ENCODE data around the gene UBASH3A.

The UBASH3A gene

GRCh38 chr21:42403611-42404231 is at the start of gene UBASH3A:
UBASH3A (plus strand) TSS chr21:42403902; CDS start chr21:42403946, 44 bp downstream.
- H3K4me1 Mint-ChIP-seq = peaks cover 27% of the 10 kb centered on the region
- no peaks in the 10 kb centered on the region for H3K9me3 Mint-ChIP-seq
- H3K36me3 Mint-ChIP-seq (ENCODE audit: low read depth) = no peaks in the 10 kb centered on the region
- no peak for DNase-seq
- peaks cover 9% of the 10 kb centered on the region for H3K27me3 Mint-ChIP-seq (ENCODE audit: low read depth, poor library complexity)
- no peak for TF ChIP-seq CTCF (IDR thresholded peaks at IDR 0.05)
- H3K4me3 Mint-ChIP-seq = no peak within 1 kb of the TSS
- H3K27ac Mint-ChIP-seq = no peak within 1 kb of the TSS

GRCh38 chr21:42356046-42356445 is 47.7 kb upstream of the UBASH3A start:
- TF ChIP-seq CTCF (IDR thresholded peaks at IDR 0.05) = no peak
- no peak overlapping the region for H3K27ac Mint-ChIP-seq
- peaks cover 26% of the 10 kb centered on the region for H3K27me3 Mint-ChIP-seq (ENCODE audit: low read depth, poor library complexity)
- H3K9me3 Mint-ChIP-seq = peaks cover 56% of the 10 kb centered on the region
- no peak overlapping the region for H3K4me3 Mint-ChIP-seq
- peaks cover 24% of the 10 kb centered on the region for H3K4me1 Mint-ChIP-seq
- no peaks in the 10 kb centered on the region for H3K36me3 Mint-ChIP-seq (ENCODE audit: low read depth)
- DNase-seq = no peak

GRCh38 chr21:42356650-42357049 is 47.1 kb upstream of the UBASH3A start:
- H3K9me3 Mint-ChIP-seq = peaks cover 56% of the 10 kb centered on the region
- no peak for DNase-seq
- H3K4me1 Mint-ChIP-seq = peaks cover 21% of the 10 kb centered on the region
- H3K27me3 Mint-ChIP-seq (ENCODE audit: low read depth, poor library complexity) = peaks cover 26% of the 10 kb centered on the region
- H3K36me3 Mint-ChIP-seq (ENCODE audit: low read depth) = no peaks in the 10 kb centered on the region
- no peak for TF ChIP-seq CTCF (IDR thresholded peaks at IDR 0.05)
- H3K4me3 Mint-ChIP-seq = no peak overlapping the region
- no peak overlapping the region for H3K27ac Mint-ChIP-seq

- peaks cover 56% of the 10 kb centered on the region for H3K9me3 Mint-ChIP-seq
- TF ChIP-seq CTCF (IDR thresholded peaks at IDR 0.05) = no peak
- H3K4me1 Mint-ChIP-seq = peaks cover 26% of the 10 kb centered on the region
- H3K27ac Mint-ChIP-seq = no peak overlapping the region
- H3K36me3 Mint-ChIP-seq (ENCODE audit: low read depth) = no peaks in the 10 kb centered on the region
- H3K4me3 Mint-ChIP-seq = no peak overlapping the region
- peaks cover 24% of the 10 kb centered on the region for H3K27me3 Mint-ChIP-seq (ENCODE audit: low read depth, poor library complexity)
- DNase-seq = no peak
Measured at GRCh38 chr21:42357307-42357706, 46.4 kb upstream of the UBASH3A start.

GRCh38 chr21:42358261-42358660 is 45.4 kb upstream of the UBASH3A start:
- no peak overlapping the region for H3K4me3 Mint-ChIP-seq
- no peaks in the 10 kb centered on the region for H3K36me3 Mint-ChIP-seq (ENCODE audit: low read depth)
- H3K9me3 Mint-ChIP-seq = peaks cover 53% of the 10 kb centered on the region

More at GRCh38 chr21:42358261-42358660, 45.4 kb upstream of the UBASH3A start:
- DNase-seq = no peak
- TF ChIP-seq CTCF (IDR thresholded peaks at IDR 0.05) = no peak
- peaks cover 23% of the 10 kb centered on the region for H3K4me1 Mint-ChIP-seq
- H3K27me3 Mint-ChIP-seq (ENCODE audit: low read depth, poor library complexity) = peaks cover 24% of the 10 kb centered on the region
- H3K27ac Mint-ChIP-seq = no peak overlapping the region

All from nephron progenitor cell (in vitro differentiated cells).